GM19099 (cell line): ENCODE data around the gene PKP3.

Experiments
- POLR2A ChIP-seq: IDR thresholded peaks from 3 replicates; pipeline ENCODE4 v1.6.1; 2011; ENCODE audit warnings: low read depth; ENCODE audit not compliant: insufficient read length; ENCODE audit errors: extremely low read depth

PKP3 gene

GRCh38 chr11:360326-361280 lies 33.4 kb upstream of the PKP3 start:
- no peak for TF ChIP-seq POLR2A

DNA sequence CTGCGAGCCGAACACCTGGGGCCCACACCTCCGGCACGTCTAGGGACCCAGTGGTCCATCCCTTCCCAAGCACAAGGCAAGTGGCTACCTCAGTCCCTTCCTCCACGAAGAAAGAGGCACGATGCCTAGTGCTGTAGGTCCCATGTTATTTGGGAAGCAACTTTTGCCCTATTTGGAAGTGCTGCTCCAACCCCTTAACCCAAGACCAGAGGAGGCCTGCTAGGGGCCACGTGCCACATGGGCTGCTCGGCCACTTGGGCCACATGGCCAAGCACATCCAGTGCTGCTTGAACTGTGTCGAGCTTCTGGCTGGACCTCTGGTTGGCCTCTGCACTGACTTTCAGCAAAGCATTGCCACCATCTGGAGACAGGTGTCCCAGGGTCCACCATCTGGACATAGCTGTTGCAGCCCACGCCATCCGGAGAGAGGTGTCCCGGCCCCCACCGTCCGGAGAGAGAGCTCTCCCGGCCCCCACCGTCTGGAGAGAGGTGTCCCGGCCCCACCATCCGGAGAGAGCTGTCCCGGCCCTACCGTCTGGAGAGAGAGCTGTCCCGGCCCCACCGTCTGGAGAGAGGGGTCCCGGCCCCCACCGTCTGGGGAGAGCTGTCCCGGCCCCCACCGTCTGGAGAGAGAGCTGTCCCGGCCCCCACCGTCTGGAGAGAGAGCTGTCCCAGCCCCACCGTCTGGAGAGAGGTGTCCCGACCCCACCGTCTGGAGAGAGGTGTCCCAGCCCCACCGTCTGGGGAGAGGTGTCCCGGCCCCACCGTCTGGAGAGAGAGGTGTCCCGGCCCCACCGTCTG lies 31.2 kb upstream of the PKP3 start:
- TF ChIP-seq POLR2A: no peak

DNA sequence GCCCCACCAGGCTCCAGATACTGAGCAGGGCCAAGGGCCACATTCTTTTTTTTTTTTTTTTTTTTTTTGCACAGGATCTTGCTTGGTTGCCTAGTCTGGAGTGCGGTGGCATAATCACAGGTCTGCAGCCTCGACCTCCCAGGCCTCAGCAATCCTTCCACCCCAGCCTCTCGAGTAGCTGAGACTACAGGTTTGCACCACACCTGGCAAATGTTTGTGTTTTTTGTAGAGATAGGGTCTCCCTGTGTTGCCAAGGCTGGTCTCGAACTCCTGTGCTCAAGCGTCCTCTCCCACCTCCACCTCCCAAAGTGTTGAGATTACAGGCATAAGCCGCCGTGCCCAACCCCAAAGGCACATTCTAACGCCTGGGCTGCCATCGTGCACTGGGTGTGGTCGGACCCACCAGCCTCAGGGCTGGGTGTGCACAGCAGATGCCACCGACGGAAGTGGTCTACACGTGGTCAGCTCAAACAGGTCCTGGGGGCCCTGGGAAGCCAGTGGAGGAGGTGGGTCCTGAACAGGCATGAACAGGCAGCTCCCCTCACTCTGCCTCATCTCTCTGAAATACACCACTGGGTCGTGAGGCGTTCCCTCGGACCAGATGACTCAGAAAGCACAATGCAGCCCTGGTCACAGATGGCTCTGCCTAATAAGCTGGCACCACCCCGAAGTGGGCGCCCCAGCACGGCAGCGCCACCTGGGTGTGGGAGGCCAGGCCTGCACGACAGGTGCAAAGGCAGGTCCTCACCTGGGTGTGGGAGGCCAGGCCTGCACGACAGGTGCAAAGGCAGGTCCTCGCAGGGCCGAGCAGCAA lies 29.9 kb upstream of the PKP3 start:
- no peak for TF ChIP-seq POLR2A

DNA sequence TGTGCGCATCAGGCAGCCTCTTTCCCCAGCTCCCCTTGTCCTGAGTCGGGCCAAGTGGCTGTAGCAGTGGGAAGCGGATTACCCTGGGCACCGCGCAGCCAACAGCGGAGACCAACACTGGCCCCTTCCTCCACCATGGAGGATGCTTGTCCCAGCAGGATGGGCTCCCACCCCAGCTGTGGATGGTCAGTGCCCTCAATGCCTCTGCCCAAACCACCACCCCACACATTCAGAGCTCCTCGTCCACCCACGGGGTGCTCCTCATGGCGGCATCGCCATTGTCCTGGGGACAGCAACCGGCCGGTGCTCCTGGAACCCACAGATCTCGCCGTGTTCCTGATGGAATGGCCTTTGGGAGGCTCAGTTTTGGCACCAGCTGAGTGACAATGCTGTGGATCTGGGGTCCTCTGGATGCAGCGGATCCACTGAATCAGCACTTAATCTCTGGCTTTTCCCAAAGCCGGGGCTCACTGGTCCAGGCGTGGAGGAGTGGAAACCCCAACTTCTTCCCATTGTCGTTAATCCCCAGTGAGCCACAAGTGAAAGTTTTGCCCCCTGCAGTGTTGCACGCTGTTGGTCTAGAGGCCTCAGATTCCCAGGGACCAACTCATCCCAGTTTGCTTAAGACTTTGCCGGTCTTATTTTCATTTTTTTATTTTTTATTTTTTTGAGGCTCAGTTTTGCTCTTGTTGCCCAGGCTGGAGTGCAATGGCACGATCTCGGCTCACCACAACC lies 28.9 kb upstream of the PKP3 start:
- TF ChIP-seq POLR2A: no peak

DNA sequence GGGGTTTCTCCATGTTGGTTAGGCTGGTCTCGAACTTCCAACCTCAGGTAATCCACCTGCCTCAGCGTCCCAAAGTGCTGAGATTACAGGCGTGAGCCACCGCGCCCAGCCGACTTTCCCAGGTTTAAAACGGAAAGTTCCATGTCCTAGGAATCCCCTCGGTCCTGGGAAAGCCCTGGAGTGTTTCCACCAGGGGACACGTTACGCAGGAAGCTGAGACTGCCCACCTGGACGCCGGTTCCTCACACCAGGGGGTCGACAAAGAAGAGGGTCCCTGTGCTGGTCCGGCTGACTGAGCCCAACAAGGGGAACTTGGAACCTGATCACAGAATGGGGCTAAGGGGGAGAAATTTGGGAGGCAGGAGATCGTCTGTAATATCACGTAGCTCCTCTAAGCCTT lies 28.2 kb upstream of the PKP3 start:
- TF ChIP-seq POLR2A: no peak

GRCh38 chr11:367956-368413 lies 26.0 kb upstream of the PKP3 start:
- TF ChIP-seq POLR2A: no peak

DNA sequence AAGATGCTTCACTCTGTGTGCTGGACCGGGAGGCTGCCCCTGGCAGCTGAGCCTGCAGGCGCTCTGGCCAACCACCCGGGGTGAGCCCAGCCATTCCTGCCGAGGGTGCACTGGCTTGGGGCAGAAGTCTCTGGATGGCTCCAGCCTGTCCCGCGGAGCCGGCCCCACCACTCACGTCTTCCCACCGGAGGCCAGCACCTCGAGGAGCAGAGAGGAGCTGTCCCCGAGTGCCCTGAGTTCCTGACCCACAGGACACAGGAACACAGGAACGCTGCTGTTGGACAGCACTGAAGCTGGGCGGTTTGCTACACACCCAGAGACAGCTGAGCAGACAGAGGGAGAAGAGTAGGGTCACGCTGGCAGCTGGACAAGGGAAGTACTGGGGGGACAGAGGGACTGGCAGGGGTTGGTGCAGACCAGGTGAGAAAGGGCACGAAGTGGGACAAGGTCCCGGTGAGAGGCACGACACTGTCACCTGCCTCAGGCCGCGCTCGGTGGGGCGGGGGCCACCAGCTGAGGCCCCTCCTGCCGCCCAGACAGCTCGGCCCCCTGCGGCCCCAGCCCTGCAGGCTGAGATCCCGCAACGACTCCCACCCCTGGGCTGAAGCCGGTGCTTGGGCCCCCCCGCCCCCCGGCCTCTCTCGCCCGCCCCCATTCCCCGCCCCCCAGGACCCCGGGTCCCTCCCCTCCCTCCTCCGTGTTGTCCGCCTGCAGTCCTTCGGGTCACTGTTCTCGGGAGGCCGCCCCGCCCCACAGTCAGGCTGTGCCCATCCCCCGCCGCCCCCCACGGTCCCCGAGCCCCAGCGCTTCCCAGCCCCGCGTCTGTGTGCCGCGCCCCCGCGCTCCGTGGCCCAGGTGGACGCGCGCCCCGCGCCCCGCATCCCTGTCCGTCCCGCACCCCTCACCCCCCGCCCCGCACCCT lies 25.3 kb upstream of the PKP3 start:
- no peak for TF ChIP-seq POLR2A

GRCh38 chr11:369336-370018 lies 24.5 kb upstream of the PKP3 start, which contains the start of gene B4GALNT4:
Gene B4GALNT4, plus strand, starts transcription at chr11:369499. Its CDS starts 305 bp downstream, at chr11:369804.
- no peak for TF ChIP-seq POLR2A

DNA sequence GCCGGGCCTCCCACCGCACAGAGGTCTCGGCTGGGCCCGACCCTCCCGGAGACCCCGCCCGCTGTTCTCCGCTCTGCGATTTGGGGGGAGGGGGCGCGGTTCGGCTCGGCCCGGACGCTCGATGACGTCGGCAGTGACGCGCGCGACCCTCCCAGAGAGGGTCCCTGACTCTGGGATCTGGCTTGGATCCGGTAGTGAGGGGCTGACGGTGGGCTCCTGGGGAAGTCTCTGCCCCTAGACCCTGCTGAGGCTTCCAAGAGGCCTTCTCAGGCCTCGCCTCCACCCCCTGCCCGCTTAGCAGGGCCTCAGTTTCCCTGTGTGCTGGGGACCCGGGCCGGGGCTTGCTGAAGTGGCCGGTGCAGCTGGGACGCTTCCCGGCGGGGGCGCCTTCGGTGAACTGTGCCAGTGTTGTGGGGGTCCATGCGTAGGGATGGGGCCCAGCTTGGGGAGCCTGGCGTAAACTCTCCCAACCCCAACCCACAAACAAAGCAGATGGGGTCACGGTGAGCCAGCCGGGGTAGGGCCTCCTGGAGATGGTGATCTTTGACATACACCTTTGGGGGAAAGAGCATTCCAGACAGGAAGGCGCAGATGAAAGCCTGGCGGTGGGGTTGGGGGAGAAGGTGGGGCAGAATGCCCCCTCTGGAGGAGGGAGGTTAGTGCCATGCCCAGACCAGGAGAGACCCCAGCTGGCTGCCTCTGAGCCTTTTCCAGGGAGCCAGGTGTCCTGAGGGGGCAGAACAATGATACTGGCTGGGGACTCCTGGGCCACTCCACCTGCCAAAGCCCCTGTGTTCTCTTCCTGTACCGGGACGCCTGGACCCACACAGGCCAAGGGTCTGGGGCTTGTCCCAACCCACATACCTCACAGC lies 23.7 kb upstream of the PKP3 start:
- TF ChIP-seq POLR2A: no peak

GRCh38 chr11:371051-371450 lies 23.0 kb upstream of the PKP3 start:
- TF ChIP-seq POLR2A: no peak

GRCh38 chr11:371716-372590 lies 22.1 kb upstream of the PKP3 start:
- no peak for TF ChIP-seq POLR2A
